Endothelial cell of umbilical vein (primary cell): ENCODE data around the gene SSC5D.

Experiments
- POLR2A ChIP-seq: IDR thresholded peaks from 2 replicates; pipeline ENCODE4 v1.6.1; 2012; ENCODE audit warnings: low read depth, mild to moderate bottlenecking, control low read depth, low read length
- TF ChIP-seq, protein P1 (sequence below), 2 donors: IDR thresholded peaks; 1 replicate in 1 of 2; 2 replicates in 1 of 2; pipeline ENCODE4 v1.5.1; 2011; ENCODE audit warnings: low read length in 2 of 2, mild to moderate bottlenecking in 2 of 2, moderate library complexity in 2 of 2, control low read depth in 1 of 2, inconsistent platforms in 1 of 2, low read depth in 1 of 2; ENCODE audit not compliant: insufficient read depth in 1 of 2; ENCODE audit errors: extremely low read depth in 1 of 2

DNA sequence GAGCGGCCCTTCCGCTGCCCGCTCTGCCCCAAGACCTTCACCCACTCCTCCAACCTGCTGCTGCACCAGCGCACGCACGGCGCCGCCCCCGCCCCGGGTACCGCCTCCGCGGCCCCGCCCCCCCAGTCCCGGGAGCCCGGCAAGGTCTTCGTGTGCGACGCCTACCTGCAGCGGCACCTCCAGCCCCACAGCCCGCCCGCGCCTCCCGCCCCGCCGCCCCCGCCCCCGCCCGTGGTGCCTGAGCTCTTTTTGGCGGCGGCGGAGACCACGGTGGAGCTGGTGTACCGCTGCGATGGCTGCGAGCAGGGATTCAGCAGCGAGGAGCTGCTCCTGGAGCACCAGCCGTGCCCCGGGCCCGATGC lies 6.5 kb upstream of the SSC5D start:
- no peak for TF ChIP-seq POLR2A
- TF ChIP-seq, protein P1, sequence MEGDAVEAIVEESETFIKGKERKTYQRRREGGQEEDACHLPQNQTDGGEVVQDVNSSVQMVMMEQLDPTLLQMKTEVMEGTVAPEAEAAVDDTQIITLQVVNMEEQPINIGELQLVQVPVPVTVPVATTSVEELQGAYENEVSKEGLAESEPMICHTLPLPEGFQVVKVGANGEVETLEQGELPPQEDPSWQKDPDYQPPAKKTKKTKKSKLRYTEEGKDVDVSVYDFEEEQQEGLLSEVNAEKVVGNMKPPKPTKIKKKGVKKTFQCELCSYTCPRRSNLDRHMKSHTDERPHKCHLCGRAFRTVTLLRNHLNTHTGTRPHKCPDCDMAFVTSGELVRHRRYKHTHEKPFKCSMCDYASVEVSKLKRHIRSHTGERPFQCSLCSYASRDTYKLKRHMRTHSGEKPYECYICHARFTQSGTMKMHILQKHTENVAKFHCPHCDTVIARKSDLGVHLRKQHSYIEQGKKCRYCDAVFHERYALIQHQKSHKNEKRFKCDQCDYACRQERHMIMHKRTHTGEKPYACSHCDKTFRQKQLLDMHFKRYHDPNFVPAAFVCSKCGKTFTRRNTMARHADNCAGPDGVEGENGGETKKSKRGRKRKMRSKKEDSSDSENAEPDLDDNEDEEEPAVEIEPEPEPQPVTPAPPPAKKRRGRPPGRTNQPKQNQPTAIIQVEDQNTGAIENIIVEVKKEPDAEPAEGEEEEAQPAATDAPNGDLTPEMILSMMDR (IDR thresholded peaks at IDR 0.05; ENCODE audit: extremely low read depth in 1 of 2, insufficient read depth in 1 of 2, low read depth in 1 of 2, low read length in 2 of 2): no peak
